C4-2B (cell line): ENCODE measurements around the gene SFT2D3.

Experiments used
- ZFX ChIP-seq: fragments of 450-650 bp; IDR thresholded peaks from 2 replicates; pipeline ENCODE4 v1.6.1; 2017
- TF ChIP-seq, protein P1 (sequence below): fragments of 450-650 bp; conservative IDR thresholded peaks from 2 replicates; pipeline ENCODE4 v1.5.1; 2017; ENCODE audit warnings: mild to moderate bottlenecking

DNA sequence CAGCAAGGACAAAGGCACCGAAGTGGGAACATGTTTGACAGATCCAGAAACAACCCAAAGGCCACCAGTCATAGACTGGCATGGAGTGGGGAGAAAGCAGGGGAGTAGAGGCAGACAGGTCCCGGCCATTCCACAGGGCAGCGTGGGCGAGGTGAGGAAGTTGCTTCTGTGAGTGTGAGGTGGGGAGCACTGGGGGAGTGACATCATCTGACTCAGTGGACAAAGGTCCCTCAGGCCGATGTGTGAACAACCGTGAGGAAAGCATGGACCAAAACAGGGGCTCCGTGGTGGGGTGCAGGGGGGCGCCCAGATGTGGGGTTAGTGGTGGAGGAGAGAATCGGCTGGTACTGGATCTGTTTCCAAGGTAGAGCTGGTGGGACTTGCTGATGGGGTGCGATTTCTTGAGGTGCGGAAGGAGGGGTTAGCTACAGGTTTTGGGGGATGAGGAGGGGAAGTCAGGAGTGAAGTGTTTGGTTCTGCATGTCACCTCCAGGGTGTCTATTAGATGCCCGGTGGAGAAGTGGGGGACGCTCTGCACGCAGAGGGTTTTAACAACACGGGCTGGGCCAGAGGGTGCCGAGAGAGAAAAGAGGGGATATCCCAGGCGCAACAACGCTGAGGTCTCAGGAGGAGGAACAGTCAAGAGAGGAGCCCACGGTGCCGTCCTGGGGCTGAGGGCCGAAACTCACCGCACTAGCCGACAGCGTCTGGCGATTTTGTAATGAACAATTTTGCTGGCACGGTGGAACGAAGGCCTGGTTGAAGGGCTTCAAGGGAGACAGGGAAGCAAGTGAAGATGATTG lies 2.5 kb upstream of the SFT2D3 start:
- TF ChIP-seq, protein P1, sequence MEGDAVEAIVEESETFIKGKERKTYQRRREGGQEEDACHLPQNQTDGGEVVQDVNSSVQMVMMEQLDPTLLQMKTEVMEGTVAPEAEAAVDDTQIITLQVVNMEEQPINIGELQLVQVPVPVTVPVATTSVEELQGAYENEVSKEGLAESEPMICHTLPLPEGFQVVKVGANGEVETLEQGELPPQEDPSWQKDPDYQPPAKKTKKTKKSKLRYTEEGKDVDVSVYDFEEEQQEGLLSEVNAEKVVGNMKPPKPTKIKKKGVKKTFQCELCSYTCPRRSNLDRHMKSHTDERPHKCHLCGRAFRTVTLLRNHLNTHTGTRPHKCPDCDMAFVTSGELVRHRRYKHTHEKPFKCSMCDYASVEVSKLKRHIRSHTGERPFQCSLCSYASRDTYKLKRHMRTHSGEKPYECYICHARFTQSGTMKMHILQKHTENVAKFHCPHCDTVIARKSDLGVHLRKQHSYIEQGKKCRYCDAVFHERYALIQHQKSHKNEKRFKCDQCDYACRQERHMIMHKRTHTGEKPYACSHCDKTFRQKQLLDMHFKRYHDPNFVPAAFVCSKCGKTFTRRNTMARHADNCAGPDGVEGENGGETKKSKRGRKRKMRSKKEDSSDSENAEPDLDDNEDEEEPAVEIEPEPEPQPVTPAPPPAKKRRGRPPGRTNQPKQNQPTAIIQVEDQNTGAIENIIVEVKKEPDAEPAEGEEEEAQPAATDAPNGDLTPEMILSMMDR, result no peak
- TF ChIP-seq ZFX, result no peak
